ENCODE measurements around the gene RPL10A. TPM values are rescaled to one million over a fixed set of nuclear protein-coding genes. Genes with fewer than 3 reads are reported as not detected.

Gene RPL10A
- total and polyA plus RNA-seq, 2 of the 8 experiments (the other 6 are each of a cell fraction or from before 2014, with no cell fraction given), result 1,893 to 2,948 TPM

GRCh38 chr6:35496841-35497570 lies 28.8 kb downstream of the RPL10A start, which contains the start of gene TEAD3 (continued):
- TF ChIP-seq CHD1 (IDR thresholded peaks at IDR 0.05; ENCODE audit: low read depth, low read length) (no peak), CHD2 (IDR thresholded peaks at IDR 0.05; ENCODE audit: low read length) (no peak), SIRT6 (IDR thresholded peaks at IDR 0.05; ENCODE audit: low read length) (no peak), RFX5 (IDR thresholded peaks at IDR 0.05; ENCODE audit: borderline replicate concordance, low read depth, low read length) (no peak), HDAC2 (IDR thresholded peaks at IDR 0.05; ENCODE audit: borderline replicate concordance in 1 of 2, low read depth in 2 of 2, low read length in 2 of 2) (no peak), RAD21 (IDR thresholded peaks at IDR 0.05 in 1 of 2, conservative IDR thresholded peaks at IDR 0.05 in 1 of 2; ENCODE audit: low read depth in 2 of 2, low read length in 2 of 2) (peak in 1 of 2 experiments; percentile 7; a peak in 2 of 4 replicates), TEAD4 (IDR thresholded peaks at IDR 0.05; ENCODE audit: low read depth, low read length) (peak; percentile 83; the same call in 1 of the 2 replicates), BACH1 (IDR thresholded peaks at IDR 0.05; ENCODE audit: low read length) (0 out of 2 replicates have a peak, but pooled peaks have one; percentile 20), TAF7 (optimal IDR thresholded peaks at IDR 0.05; ENCODE audit: borderline replicate concordance, low read depth, low read length) (peak; percentile 47), SIN3A (conservative IDR thresholded peaks at IDR 0.05 in 1 of 2, IDR thresholded peaks at IDR 0.05 in 1 of 2; ENCODE audit: low read depth in 1 of 2, low read length in 2 of 2) (0 out of 4 replicates have a peak, but pooled peaks of 1 of the 2 experiments have one; percentile 66), JUND (IDR thresholded peaks at IDR 0.05; ENCODE audit: low read length) (no peak)

All from H1 (cell line).